Tibial nerve (tissue), 4 donors: ENCODE results near the gene TMEM234. TPM values are rescaled to one million over a fixed set of nuclear protein-coding genes. Genes with fewer than 3 reads are reported as not detected.

Experiments
- DNase-seq, 2 donors: peaks; one replicate each; pipeline ENCODE4 v3.0.0-alpha.2; 2019; ENCODE audit warnings: low spot score in 2 of 2
- H3K27ac ChIP-seq, 4 donors: fragments of 200-600 bp; sonication (generic) in 3 of 4; one replicate each; pipeline ENCODE4 v1.5.1; 2017 to 2019; ENCODE audit warnings: mild to moderate bottlenecking in 1 of 4
- H3K27me3 ChIP-seq, 2 donors: fragments of 200-600 bp; sonication (generic) in 1 of 2; one replicate each; pipeline versions ENCODE4 v1.5.1 to v1.6.0; 2017 to 2019
- H3K36me3 ChIP-seq, 3 donors: fragments of 200-600 bp; sonication (generic); one replicate each; pipeline ENCODE4 v1.5.1; 2018 to 2019
- H3K4me1 ChIP-seq, 4 donors: fragments of 200-600 bp; sonication (generic) in 3 of 4; one replicate each; pipeline ENCODE4 v1.5.1; 2017 to 2019
- H3K4me3 ChIP-seq, 4 donors: fragments of 200-600 bp; sonication (generic) in 3 of 4; one replicate each; pipeline ENCODE4 v1.5.1; 2017 to 2019; ENCODE audit warnings: mild to moderate bottlenecking in 1 of 4, moderate library complexity in 1 of 4
- H3K9me3 ChIP-seq, 4 donors: fragments of 200-600 bp; sonication (generic) in 3 of 4; one replicate each; pipeline ENCODE4 v1.5.1; 2017 to 2019
- EP300 ChIP-seq, 2 donors: sonication (generic); formaldehyde crosslinking; IDR thresholded peaks; one replicate each; pipeline ENCODE4 v1.6.1; 2017; ENCODE audit warnings: antibody characterized with exemption in 2 of 2, mild to moderate bottlenecking in 1 of 2
- POLR2A ChIP-seq, 2 donors: fragments of 450-650 bp; IDR thresholded peaks; one replicate each; pipeline ENCODE4 v1.6.1; 2017; ENCODE audit warnings: antibody characterized with exemption in 2 of 2, mild to moderate bottlenecking in 2 of 2, moderate library complexity in 2 of 2
- WGBS, 2 donors: methylation state at CpG; one replicate each; pipeline ENCODE4 v1.1.5; 2018; 5-methylcytosine and 5-hydroxymethylcytosine counted together
- total RNA-seq, 4 donors: library from RNA; depleted of rRNA; stranded (reverse); fragments of >200 nt; gene quantifications; one replicate each; pipeline ENCODE4 v1.1.0, GENCODE V29; 2016
- TF ChIP-seq, protein P1 (sequence below), 5 experiments: fragments of 200-600 bp in 3 of 5; fragments of 450-650 bp in 2 of 5; sonication (generic) in 3 of 5; IDR thresholded peaks; one replicate each; pipeline ENCODE4 v1.5.1; 2016 to 2019; ENCODE audit warnings: antibody characterized with exemption in 5 of 5, mild to moderate bottlenecking in 3 of 5, moderate library complexity in 2 of 5

The TMEM234 gene
- total RNA-seq, 4 donors from 2014 or later = 22.5 to 29.0 (median 26.3) TPM

DNA sequence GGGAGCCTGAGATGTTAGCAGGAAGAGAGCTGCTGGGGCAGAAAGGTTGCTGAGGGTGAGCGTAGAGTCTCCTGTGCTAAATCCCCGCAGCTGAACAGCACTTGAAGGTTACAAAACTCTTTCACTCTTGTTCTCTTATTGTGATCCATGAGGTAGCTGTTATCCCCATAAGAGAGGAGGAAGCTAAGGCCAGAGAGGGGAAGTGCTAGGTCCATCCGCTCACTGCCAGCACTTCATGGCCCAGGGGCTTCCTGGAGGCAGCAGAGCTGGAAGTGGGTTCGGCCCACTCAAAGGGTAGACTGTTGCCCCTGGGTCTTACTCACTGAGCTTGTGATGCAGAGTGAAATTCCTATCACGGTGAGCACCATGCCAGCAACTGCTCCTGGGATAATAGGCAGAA is 5.6 kb downstream of the TMEM234 start:
- Histone ChIP-seq H3K36me3 (peaks cover 0 to 78% (median 0%) of the 10 kb centered on the region in 3 donors), H3K27ac (no peak overlapping the region), H3K4me3 (no peak overlapping the region), H3K4me1 (peaks cover 0 to 38% (median 9%) of the 10 kb centered on the region in 4 donors), H3K9me3 (no peaks in the 10 kb centered on the region), H3K27me3 (no peaks in the 10 kb centered on the region)
- 86 to 91% methylated on average over 5 of the region's 5 CpGs for WGBS, 2 donors
- DNase-seq = no peak
- no peak for TF ChIP-seq EP300 (IDR thresholded peaks at IDR 0.05)
- TF ChIP-seq POLR2A (IDR thresholded peaks at IDR 0.05) = no peak
- TF ChIP-seq, protein P1, sequence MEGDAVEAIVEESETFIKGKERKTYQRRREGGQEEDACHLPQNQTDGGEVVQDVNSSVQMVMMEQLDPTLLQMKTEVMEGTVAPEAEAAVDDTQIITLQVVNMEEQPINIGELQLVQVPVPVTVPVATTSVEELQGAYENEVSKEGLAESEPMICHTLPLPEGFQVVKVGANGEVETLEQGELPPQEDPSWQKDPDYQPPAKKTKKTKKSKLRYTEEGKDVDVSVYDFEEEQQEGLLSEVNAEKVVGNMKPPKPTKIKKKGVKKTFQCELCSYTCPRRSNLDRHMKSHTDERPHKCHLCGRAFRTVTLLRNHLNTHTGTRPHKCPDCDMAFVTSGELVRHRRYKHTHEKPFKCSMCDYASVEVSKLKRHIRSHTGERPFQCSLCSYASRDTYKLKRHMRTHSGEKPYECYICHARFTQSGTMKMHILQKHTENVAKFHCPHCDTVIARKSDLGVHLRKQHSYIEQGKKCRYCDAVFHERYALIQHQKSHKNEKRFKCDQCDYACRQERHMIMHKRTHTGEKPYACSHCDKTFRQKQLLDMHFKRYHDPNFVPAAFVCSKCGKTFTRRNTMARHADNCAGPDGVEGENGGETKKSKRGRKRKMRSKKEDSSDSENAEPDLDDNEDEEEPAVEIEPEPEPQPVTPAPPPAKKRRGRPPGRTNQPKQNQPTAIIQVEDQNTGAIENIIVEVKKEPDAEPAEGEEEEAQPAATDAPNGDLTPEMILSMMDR (IDR thresholded peaks at IDR 0.05) = no peak

- Histone ChIP-seq H3K27ac (peak overlapping the region in 2 of 4 donors; percentile 3 to 59), H3K36me3 (peaks cover 0 to 78% (median 0%) of the 10 kb centered on the region in 3 donors), H3K4me1 (peaks cover 0 to 31% (median 2%) of the 10 kb centered on the region in 4 donors), H3K4me3 (no peak overlapping the region), H3K9me3 (no peaks in the 10 kb centered on the region), H3K27me3 (no peaks in the 10 kb centered on the region)
- TF ChIP-seq EP300 (IDR thresholded peaks at IDR 0.05) = no peak
- TF ChIP-seq POLR2A (IDR thresholded peaks at IDR 0.05) = no peak
- TF ChIP-seq, protein P1 (IDR thresholded peaks at IDR 0.05) = peak; percentile 54 to 64 (median 63)
- 78 to 79% methylated on average over 10 of the region's 10 CpGs for WGBS, 2 donors
- DNase-seq = peak in 1 of 2 donors; percentile 56
Observed at GRCh38 chr1:32215629-32216480, 6.3 kb downstream of the TMEM234 start.

- Histone ChIP-seq H3K9me3 (no peaks in the 10 kb centered on the region), H3K27ac (no peak within 1 kb of the TSS), H3K27me3 (no peaks in the 10 kb centered on the region), H3K4me1 (peaks cover 0 to 23% (median 10%) of the 10 kb centered on the region in 4 donors), H3K36me3 (peaks cover 0 to 25% (median 0%) of the 10 kb centered on the region in 3 donors), H3K4me3 (no peak within 1 kb of the TSS)
- no peak for DNase-seq
- TF ChIP-seq POLR2A (IDR thresholded peaks at IDR 0.05) = no peak
- TF ChIP-seq, protein P1 (IDR thresholded peaks at IDR 0.05) = no peak
- WGBS, 2 donors = 84 to 86% methylated on average over 1 to 5 of the region's 5 CpGs
Observed at GRCh38 chr1:32208891-32209328, 13.2 kb downstream of the TMEM234 start, which contains the start of gene DCDC2B. Gene DCDC2B, plus strand, starts transcription at chr1:32209089. Its CDS starts 5 bp downstream, at chr1:32209094.

DNA sequence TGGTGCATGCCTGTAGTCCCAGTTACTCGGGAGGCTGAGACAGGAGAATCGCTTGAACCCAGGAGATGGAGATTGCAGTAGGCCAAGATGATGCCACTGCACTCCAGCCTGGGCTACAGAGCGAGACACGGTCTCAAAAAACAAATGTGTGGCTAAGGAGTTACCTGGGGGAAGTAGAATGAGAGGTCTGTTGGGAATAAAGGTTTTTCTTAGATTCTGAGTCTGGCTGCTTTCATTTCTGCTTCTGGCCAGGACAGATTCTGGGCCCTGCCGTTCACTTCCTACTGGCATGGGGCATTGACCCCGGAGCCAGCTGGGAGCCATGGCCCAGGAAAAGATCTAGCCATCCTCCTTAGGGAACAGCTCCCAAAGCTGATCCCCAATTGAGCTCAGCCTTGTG is 13.7 kb downstream of the TMEM234 start:
- TF ChIP-seq EP300 (IDR thresholded peaks at IDR 0.05) (no peak), POLR2A (IDR thresholded peaks at IDR 0.05) (no peak)
- TF ChIP-seq, protein P1 (IDR thresholded peaks at IDR 0.05) = no peak
- WGBS, 2 donors = 89 to 91% methylated on average over 6 of the region's 6 CpGs
- Histone ChIP-seq H3K9me3 (no peaks in the 10 kb centered on the region), H3K4me1 (peaks cover 0 to 23% (median 10%) of the 10 kb centered on the region in 4 donors), H3K4me3 (no peak overlapping the region), H3K27ac (no peak overlapping the region), H3K36me3 (peaks cover 0 to 21% (median 0%) of the 10 kb centered on the region in 3 donors), H3K27me3 (no peaks in the 10 kb centered on the region)
- DNase-seq = no peak
